Right ventricle myocardium superior (tissue), 1 donor: ENCODE results near the gene ATF7IP. TPM values are rescaled to one million over a fixed set of nuclear protein-coding genes. Genes with fewer than 3 reads are reported as not detected.

Experiments
- ATAC-seq: fragments of 200-7000 bp; cut with Tn5 transposase; one replicate; pipeline ENCODE4 v1.9.1; 2020; ENCODE audit warnings: mild to moderate bottlenecking; ENCODE audit not compliant: poor library complexity
- DNase-seq: peaks from one replicate; pipeline ENCODE4 v3.0.0-alpha.2; 2020
- intact Hi-C: fragments of 100-400 bp; cut with DNase I; formaldehyde crosslinking; loops from one replicate; pipeline ENCODE4 v1.11.2; 2022
- total RNA-seq: library from RNA; stranded (reverse); fragmentation: NEBNext Ultra II Directional; extraction: Animal tissue kit (Norgen Biotek cat#: 25700); gene quantifications from one replicate; pipeline ENCODE4 v1.2.1, GENCODE V29; 2021
- donor health status: DM: no; HTN: yes; CAD: no; lungs with severe emphysema.

ATF7IP gene
- total RNA-seq, 1 donor from 2014 or later: 52.7 TPM

DNA sequence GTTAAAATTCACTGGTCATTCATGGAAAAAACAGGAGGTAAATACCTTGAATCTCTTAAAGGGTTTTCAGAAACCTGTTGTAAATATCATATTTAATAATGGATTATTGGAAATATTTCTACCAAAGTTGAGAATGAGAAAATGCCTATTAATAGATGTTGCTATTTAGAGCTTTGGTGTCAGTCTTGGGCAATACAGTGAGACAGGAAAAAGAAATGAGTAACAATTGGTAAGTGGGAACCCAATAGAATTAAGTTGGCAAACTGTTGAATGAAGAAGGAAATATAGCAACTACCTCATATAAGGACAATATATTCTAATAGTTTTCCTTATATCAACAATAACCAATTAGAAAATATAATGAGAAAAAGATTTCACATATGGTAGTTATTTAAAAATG is 78.0 kb downstream of the ATF7IP start:
- intact Hi-C loops: no loop called here
- ATAC-seq: peak; percentile 85
- DNase-seq: no peak

DNA sequence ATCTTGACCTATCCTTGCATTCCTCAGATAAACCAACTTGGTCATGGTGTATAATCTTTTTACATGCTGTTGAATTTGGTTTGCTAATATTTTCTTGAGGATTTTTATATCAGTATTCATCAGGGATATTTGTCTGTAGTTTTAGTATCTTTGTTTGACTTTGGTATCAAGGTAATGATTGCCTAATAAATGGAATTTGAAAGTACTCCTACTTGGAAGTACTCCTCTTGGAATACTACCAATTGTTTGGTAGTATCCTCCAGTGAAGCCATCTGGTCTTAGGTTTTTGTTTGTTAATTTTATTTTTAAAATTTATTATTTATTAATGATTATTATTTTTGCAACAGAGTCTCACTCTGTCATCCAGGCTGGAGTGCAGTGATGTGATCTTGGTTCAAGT is 85.0 kb downstream of the ATF7IP start:
- DNase-seq (no peak), ATAC-seq (no peak)
- intact Hi-C loops: no loop called here

DNA sequence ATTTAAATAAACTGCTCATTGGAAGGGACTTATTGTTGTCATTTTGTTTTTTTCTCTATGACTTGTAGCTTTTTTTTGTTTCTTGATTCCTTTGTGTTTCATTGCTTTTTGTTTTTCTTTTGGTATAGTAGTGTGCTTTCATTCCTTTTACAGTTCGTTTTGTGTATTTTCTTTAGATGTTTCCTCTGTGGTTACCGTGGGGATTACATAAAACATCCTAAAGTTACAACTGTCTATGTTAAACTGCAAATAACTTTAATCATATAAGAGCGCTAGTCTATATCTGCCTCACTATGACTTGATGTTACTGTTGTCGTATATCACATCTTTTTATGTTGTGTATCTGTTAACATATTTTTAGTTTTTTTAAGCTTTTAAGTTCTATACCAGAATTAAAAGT is 86.9 kb downstream of the ATF7IP start:
- intact Hi-C loops: no loop called here
- DNase-seq (no peak), ATAC-seq (no peak)

- ATAC-seq (no peak), DNase-seq (no peak)
- intact Hi-C loops: no loop called here
These were observed 87.4 kb downstream of the ATF7IP start for GRCh38 chr12:14452865-14453264.

GRCh38 chr12:14454098-14454907 is 88.8 kb downstream of the ATF7IP start:
- intact Hi-C loops: no loop called here
- ATAC-seq: no peak
- DNase-seq: no peak

DNA sequence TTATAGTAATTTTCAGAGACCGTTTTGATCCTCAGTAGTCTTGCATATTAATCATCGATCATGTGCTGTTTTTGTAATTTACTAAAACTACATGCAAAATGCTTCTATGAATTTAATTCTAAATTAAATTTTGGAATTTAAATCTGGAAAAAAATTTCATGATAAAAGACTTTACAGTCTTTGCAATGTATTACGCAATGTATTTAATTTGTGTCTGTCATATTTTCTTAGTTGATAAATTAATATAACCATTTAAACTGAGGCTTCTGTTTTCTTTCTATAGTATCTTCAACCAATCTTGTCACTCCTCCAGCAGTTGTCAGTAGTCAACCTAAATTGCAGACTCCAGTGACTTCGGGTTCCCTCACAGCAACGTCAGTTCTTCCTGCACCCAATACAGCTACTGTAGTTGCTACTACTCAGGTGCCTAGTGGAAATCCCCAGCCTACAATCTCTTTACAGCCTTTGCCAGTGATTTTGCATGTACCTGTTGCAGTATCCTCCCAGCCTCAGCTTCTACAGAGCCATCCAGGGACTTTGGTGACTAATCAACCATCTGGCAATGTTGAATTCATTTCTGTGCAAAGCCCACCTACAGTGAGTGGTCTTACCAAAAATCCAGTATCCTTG is 94.8 kb downstream of the ATF7IP start:
- intact Hi-C loops: no loop called here
- ATAC-seq (no peak), DNase-seq (no peak)

DNA sequence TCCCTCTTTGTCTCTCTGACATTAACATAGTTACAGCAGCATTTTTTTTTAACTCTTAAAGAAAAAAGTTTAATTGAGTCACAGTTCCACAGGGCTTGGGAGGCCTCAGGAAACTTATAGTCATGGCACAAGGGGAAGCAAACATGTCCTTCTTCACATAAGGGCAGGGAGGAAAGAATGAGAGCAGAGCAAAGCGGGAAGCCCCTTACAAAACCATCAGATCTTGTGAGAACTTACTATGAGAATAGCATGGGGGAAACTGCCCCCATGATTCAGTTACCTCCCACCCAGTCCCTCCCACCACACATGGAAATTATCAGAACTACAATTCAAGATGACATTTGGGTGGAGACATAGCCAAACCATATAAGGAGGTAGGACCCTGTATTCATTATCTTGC is 106.0 kb downstream of the ATF7IP start:
- intact Hi-C loops: no loop called here
- DNase-seq: no peak
- no peak for ATAC-seq

GRCh38 chr12:14473707-14474287 is 108.3 kb downstream of the ATF7IP start:
- intact Hi-C loops: no loop called here
- no peak for DNase-seq
- ATAC-seq: no peak

- intact Hi-C loops: no loop called here
- ATAC-seq (no peak), DNase-seq (no peak)
These were observed 113.5 kb downstream of the ATF7IP start for GRCh38 chr12:14479004-14479403.

- no peak for ATAC-seq
- no peak for DNase-seq
- intact Hi-C loops: no loop called here
These were observed 115.7 kb downstream of the ATF7IP start for GRCh38 chr12:14481201-14481600.

GRCh38 chr12:14482361-14482760 is 116.9 kb downstream of the ATF7IP start:
- ATAC-seq (no peak), DNase-seq (no peak)
- intact Hi-C loops: no loop called here

GRCh38 chr12:14482886-14483285 is 117.4 kb downstream of the ATF7IP start:
- intact Hi-C loops: no loop called here
- no peak for DNase-seq
- no peak for ATAC-seq

GRCh38 chr12:14495326-14495725 is 129.8 kb downstream of the ATF7IP start:
- ATAC-seq (peak; percentile 41), DNase-seq (no peak)
- intact Hi-C loops: no loop called here

GRCh38 chr12:14505626-14506596 is 140.4 kb downstream of the ATF7IP start:
- no peak for ATAC-seq
- intact Hi-C loops: no loop called here
- DNase-seq: no peak

GRCh38 chr12:14510574-14510973 is 145.1 kb downstream of the ATF7IP start:
- ATAC-seq (no peak), DNase-seq (no peak)
- intact Hi-C loops: loop anchor here (5.0 kb wide), 1 partner anchor 107 kb away; no protein-coding TSS in a partner anchor

DNA sequence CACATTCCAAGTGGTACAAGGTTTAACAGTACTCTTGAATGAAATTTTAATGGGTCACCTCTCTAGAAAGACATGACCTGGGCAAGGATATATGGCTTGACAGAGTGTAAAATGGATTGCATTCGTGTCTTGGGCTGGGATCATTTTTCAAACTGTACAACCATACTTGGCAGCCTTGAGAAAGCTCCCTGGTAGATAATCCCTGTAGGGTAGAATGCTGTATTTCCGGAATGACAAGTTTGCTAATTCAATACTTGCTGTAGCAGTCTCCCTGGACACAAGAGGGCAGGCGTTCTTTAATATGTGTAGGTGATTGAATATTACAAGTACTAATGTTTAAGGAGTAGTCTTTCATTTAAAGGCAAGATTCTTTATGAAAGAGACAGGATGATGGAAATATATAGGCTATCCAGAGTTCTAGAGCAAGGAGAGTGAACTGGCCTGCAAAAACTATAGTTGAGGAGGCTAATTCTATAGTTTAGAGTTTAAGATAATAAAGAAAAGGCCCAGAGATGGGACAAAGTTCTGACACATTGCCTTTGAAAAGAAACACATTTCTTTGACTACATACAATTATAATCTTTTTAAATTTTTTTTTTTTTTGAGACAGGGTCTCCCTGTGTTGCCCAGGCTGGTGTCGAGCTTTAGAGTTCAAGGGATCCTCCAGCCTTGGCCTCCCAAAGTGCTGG is 148.8 kb downstream of the ATF7IP start:
- DNase-seq (no peak), ATAC-seq (peak; percentile 77)
- intact Hi-C loops: loop anchor here (5.0 kb wide), 1 partner anchor 103 kb away; no protein-coding TSS in a partner anchor

- DNase-seq (no peak), ATAC-seq (no peak)
- intact Hi-C loops: loop anchor here (5.0 kb wide), 1 partner anchor 102 kb away; no protein-coding TSS in a partner anchor
These were observed 149.5 kb downstream of the ATF7IP start for GRCh38 chr12:14514946-14515345.

- ATAC-seq: no peak
- DNase-seq: no peak
- intact Hi-C loops: no loop called here
These were observed 156.3 kb downstream of the ATF7IP start for GRCh38 chr12:14521822-14522221.
